ENCODE data around the gene ZNF3. TPM values are rescaled to one million over a fixed set of nuclear protein-coding genes. Genes with fewer than 3 reads are reported as not detected.

ZNF3 gene
- total RNA-seq, 4 donors from 2014 or later, result 37.4 to 42.7 (median 41.0) TPM

DNA sequence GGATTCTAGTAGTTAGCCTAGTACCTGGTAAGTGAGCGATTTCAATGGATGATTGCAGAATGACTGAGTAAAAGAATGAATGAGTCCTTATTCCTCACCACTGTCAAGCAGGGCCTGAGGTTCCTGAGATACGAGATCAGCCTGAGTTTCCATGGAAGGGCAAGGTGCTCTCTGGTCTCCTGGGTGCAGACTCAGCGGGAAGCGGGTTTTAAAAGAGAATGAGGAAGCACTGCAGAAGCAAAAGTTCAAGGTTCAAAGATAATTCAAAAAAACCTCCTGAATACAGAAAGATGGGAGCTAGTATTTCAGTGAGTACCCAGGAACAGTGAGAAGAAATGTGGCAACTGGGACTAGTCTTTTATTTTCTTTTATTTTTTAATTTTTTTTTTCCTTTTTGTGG, 4.3 kb downstream of the ZNF3 start:
- peak; percentile 35 for DNase-seq
- 63% methylated on average over 3 to 4 of the region's 4 CpGs for WGBS, 2 donors (ENCODE audit: low coverage in 1 of 2)
- intact Hi-C loops (cut with DNase I; ENCODE audit: low total_unique reads), result no loop called here
- Histone ChIP-seq H3K27me3 (no peaks in the 10 kb centered on the region), H3K4me1 (peaks cover 15 to 47% (median 46%) of the 10 kb centered on the region in 4 donors), H3K36me3 (peaks cover 0 to 53% (median 25%) of the 10 kb centered on the region in 4 donors), H3K4me3 (no peak overlapping the region), H3K9me3 (peaks cover 5 to 6% of the 10 kb centered on the region in 2 donors), H3K27ac (peak overlapping the region; percentile 94 to 97 (median 96))
- TF ChIP-seq POLR2AphosphoS5 (IDR thresholded peaks at IDR 0.05), result no peak
- no peak for TF ChIP-seq POLR2A (IDR thresholded peaks at IDR 0.05)
- TF ChIP-seq, protein P1, sequence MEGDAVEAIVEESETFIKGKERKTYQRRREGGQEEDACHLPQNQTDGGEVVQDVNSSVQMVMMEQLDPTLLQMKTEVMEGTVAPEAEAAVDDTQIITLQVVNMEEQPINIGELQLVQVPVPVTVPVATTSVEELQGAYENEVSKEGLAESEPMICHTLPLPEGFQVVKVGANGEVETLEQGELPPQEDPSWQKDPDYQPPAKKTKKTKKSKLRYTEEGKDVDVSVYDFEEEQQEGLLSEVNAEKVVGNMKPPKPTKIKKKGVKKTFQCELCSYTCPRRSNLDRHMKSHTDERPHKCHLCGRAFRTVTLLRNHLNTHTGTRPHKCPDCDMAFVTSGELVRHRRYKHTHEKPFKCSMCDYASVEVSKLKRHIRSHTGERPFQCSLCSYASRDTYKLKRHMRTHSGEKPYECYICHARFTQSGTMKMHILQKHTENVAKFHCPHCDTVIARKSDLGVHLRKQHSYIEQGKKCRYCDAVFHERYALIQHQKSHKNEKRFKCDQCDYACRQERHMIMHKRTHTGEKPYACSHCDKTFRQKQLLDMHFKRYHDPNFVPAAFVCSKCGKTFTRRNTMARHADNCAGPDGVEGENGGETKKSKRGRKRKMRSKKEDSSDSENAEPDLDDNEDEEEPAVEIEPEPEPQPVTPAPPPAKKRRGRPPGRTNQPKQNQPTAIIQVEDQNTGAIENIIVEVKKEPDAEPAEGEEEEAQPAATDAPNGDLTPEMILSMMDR (IDR thresholded peaks at IDR 0.05), result no peak
- TF ChIP-seq EP300 (IDR thresholded peaks at IDR 0.05; ENCODE audit: low read depth), result no peak
- in situ Hi-C loops (cut with MboI; ENCODE audit: low pct_ligation_motif_present in 1 of 4, low pct_unique_long_range_greater_than_20kb in 1 of 4, low sequenced_read_pairs in 3 of 4), result loop anchor here in 1 of 4 donors (10.0 kb wide), 1 partner anchor 82 kb away; no protein-coding TSS in a partner anchor

DNA sequence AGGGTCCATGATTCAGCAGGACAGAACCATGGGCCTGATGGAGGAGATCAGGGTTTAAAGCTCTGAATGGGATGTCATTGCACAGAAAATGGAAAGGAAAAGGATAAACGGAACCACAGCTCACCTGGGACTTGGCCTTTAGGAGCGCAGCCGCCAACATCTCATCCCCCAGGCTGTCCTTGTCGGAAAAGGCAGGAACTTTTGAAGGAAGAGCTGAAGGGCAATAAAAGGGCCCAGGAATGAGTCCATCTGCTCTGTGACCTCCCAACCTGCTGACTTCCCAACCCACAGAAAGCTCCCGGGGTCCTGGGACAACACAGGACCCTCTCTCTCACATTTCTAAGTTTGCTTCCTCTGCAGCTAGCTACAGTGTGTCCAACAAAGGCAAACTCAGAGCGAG, 6.1 kb downstream of the ZNF3 start:
- intact Hi-C loops (cut with DNase I; ENCODE audit: low total_unique reads), result no loop called here
- TF ChIP-seq, protein P1 (IDR thresholded peaks at IDR 0.05), result no peak
- TF ChIP-seq POLR2A (IDR thresholded peaks at IDR 0.05) (no peak), POLR2AphosphoS5 (IDR thresholded peaks at IDR 0.05) (no peak), EP300 (IDR thresholded peaks at IDR 0.05; ENCODE audit: low read depth) (no peak)
- Histone ChIP-seq H3K36me3 (peaks cover 10 to 71% (median 43%) of the 10 kb centered on the region in 4 donors), H3K4me3 (no peak overlapping the region), H3K27me3 (no peaks in the 10 kb centered on the region), H3K27ac (no peak overlapping the region), H3K4me1 (peaks cover 13 to 37% (median 35%) of the 10 kb centered on the region in 4 donors), H3K9me3 (peaks cover 22 to 24% of the 10 kb centered on the region in 2 donors)
- 97% methylated on average over 4 to 6 of the region's 6 CpGs for WGBS, 2 donors (ENCODE audit: low coverage in 1 of 2)
- in situ Hi-C loops (cut with MboI; ENCODE audit: low pct_ligation_motif_present in 1 of 4, low pct_unique_long_range_greater_than_20kb in 1 of 4, low sequenced_read_pairs in 3 of 4), result loop anchor here in 1 of 4 donors (10.0 kb wide), 1 partner anchor 81 kb away; no protein-coding TSS in a partner anchor
- no peak for DNase-seq

DNA sequence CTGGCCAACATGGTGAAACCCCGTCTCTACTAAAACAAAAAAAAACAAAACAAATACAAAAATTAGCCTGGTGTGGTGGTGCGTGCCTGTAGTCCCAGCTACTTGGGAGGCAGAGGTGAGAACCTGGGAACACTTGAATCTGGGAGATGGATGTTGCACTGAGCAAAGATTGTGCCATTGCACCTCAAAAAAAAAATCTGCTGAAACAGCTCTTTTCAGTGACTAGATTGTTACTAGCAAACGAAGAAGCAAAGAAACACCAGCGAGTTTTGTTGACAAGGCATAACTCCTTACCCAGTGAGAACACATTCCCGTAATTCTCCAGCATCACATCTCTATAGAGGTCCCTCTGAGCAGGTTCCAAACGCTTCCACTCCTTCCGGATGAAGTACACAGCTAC, 6.7 kb downstream of the ZNF3 start:
- DNase-seq, result no peak
- peaks cover 22 to 24% of the 10 kb centered on the region in 2 donors for H3K9me3 ChIP-seq
- H3K36me3 ChIP-seq, result peaks cover 10 to 76% (median 46%) of the 10 kb centered on the region in 4 donors
- H3K27ac ChIP-seq, result no peak overlapping the region
- no peak overlapping the region for H3K4me3 ChIP-seq
- in situ Hi-C loops (cut with MboI; ENCODE audit: low pct_ligation_motif_present in 1 of 4, low pct_unique_long_range_greater_than_20kb in 1 of 4, low sequenced_read_pairs in 3 of 4), result loop anchor here in 3 of 4 donors (10.0 to 25.0 kb wide), 2 partner anchors 80 to 163 kb away; partner anchors contain the start of gene TRIM4 (in 3 of the 3)
- WGBS, 2 donors (ENCODE audit: low coverage in 1 of 2), result 85% methylated on average over 7 of the region's 7 CpGs; no CpG with 5 or more reads in 1 of the 2 donors
- intact Hi-C loops (cut with DNase I; ENCODE audit: low total_unique reads), result no loop called here
- no peaks in the 10 kb centered on the region for H3K27me3 ChIP-seq
- peaks cover 7 to 32% (median 30%) of the 10 kb centered on the region in 4 donors for H3K4me1 ChIP-seq
- TF ChIP-seq, protein P1 (IDR thresholded peaks at IDR 0.05), result no peak
- TF ChIP-seq POLR2AphosphoS5 (IDR thresholded peaks at IDR 0.05) (no peak), EP300 (IDR thresholded peaks at IDR 0.05; ENCODE audit: low read depth) (no peak), POLR2A (IDR thresholded peaks at IDR 0.05) (no peak)

GRCh38 chr7:100072462-100072861, 9.1 kb downstream of the ZNF3 start:
- peaks cover 22 to 24% of the 10 kb centered on the region in 2 donors for H3K9me3 ChIP-seq
- 94 to 98% methylated on average over 9 to 10 of the region's 10 CpGs for WGBS, 2 donors (ENCODE audit: low coverage in 1 of 2)
- H3K27me3 ChIP-seq, result no peaks in the 10 kb centered on the region
- intact Hi-C loops (cut with DNase I; ENCODE audit: low total_unique reads) (no loop called here), in situ Hi-C loops (cut with MboI; ENCODE audit: low pct_ligation_motif_present in 1 of 4, low pct_unique_long_range_greater_than_20kb in 1 of 4, low sequenced_read_pairs in 3 of 4) (loop anchor here in 3 of 4 donors (10.0 to 25.0 kb wide), 2 partner anchors 78 to 160 kb away; partner anchors contain the start of gene TRIM4 (in 3 of the 3))
- TF ChIP-seq EP300 (IDR thresholded peaks at IDR 0.05; ENCODE audit: low read depth), result no peak
- no peak for TF ChIP-seq POLR2AphosphoS5 (IDR thresholded peaks at IDR 0.05)
- TF ChIP-seq POLR2A (IDR thresholded peaks at IDR 0.05), result no peak
- TF ChIP-seq, protein P1 (IDR thresholded peaks at IDR 0.05), result no peak
- H3K36me3 ChIP-seq, result peaks cover 10 to 78% (median 48%) of the 10 kb centered on the region in 4 donors
- no peak overlapping the region for H3K4me3 ChIP-seq
- no peak for DNase-seq
- peaks cover 0 to 9% (median 7%) of the 10 kb centered on the region in 4 donors for H3K4me1 ChIP-seq
- no peak overlapping the region for H3K27ac ChIP-seq

Data from transverse colon (tissue), 4 donors.